Measurements from ENCODE around the gene DCAF10.

- TF ChIP-seq EZH2 (IDR thresholded peaks at IDR 0.05; ENCODE audit: borderline replicate concordance, insufficient read depth, low read depth, low read length, poor library complexity, severe bottlenecking) (no peak), CTCF (IDR thresholded peaks at IDR 0.05) (no peak)
Observed at GRCh38 chr9:37862530-37862929, 61.9 kb downstream of the DCAF10 start.

Data from B cell (primary cell).